HG02610 (cell line): ENCODE measurements around the gene SOWAHB.
A peak's percentile ranks its signal among the peaks of the same experiment; 100 is the strongest.
"Not testable (repeated sequence)": the region's sequence is repeated elsewhere in the genome, so short reads cannot be mapped to it uniquely, and the experiment has no call there.

ENCODE experiments used
- ATAC-seq: cut with Tn5 transposase; IDR thresholded peaks from one replicate; pipeline ENCODE4 v1.9.1; 2021; ENCODE audit warnings: mild to moderate bottlenecking, moderate library complexity; ENCODE audit not compliant: unreplicated experiment

The SOWAHB gene

GRCh38 chr4:76896048-76896447 lies 1.9 kb downstream of the SOWAHB start:
- ATAC-seq: no peak

- no peak for ATAC-seq
These were observed 2.3 kb downstream of the SOWAHB start for GRCh38 chr4:76895619-76896018.

- peak; percentile 37 for ATAC-seq
These were observed 3.2 kb downstream of the SOWAHB start for GRCh38 chr4:76894537-76895255.

GRCh38 chr4:76892601-76893000 lies 5.3 kb downstream of the SOWAHB start:
- no peak for ATAC-seq

- ATAC-seq: no peak
These were observed 5.9 kb downstream of the SOWAHB start for GRCh38 chr4:76892001-76892400.

GRCh38 chr4:76886848-76887441 lies 11.0 kb downstream of the SOWAHB start:
- ATAC-seq: no peak

- no peak for ATAC-seq
These were observed 11.7 kb downstream of the SOWAHB start for GRCh38 chr4:76886214-76886613.

- ATAC-seq: no peak
These were observed 14.8 kb downstream of the SOWAHB start for GRCh38 chr4:76883147-76883546.

- no peak for ATAC-seq
These were observed 15.3 kb downstream of the SOWAHB start for GRCh38 chr4:76882630-76883029.

GRCh38 chr4:76881375-76881774 lies 16.6 kb downstream of the SOWAHB start:
- no peak for ATAC-seq

GRCh38 chr4:76879731-76880364 lies 18.1 kb downstream of the SOWAHB start:
- ATAC-seq: no peak

- ATAC-seq: not testable (repeated sequence)
These were observed 19.2 kb downstream of the SOWAHB start for GRCh38 chr4:76878641-76879165.

GRCh38 chr4:76874176-76874575 lies 23.8 kb downstream of the SOWAHB start:
- no peak for ATAC-seq

- no peak for ATAC-seq
These were observed 24.4 kb downstream of the SOWAHB start for GRCh38 chr4:76873495-76873894.

GRCh38 chr4:76872556-76872955 lies 25.4 kb downstream of the SOWAHB start:
- ATAC-seq: no peak

GRCh38 chr4:76868780-76869179 lies 29.2 kb downstream of the SOWAHB start:
- ATAC-seq: not testable (repeated sequence)

- no peak for ATAC-seq
These were observed 29.9 kb downstream of the SOWAHB start for GRCh38 chr4:76867880-76868655.

GRCh38 chr4:76867377-76867776 lies 30.6 kb downstream of the SOWAHB start:
- no peak for ATAC-seq

GRCh38 chr4:76866641-76867040 lies 31.3 kb downstream of the SOWAHB start:
- ATAC-seq: no peak

GRCh38 chr4:76858319-76858718 lies 39.6 kb downstream of the SOWAHB start:
- ATAC-seq: no peak

GRCh38 chr4:76857074-76857409 lies 40.9 kb downstream of the SOWAHB start:
- no peak for ATAC-seq
